GM21367 (cell line): ENCODE measurements around the gene MED15.
A peak's percentile ranks its signal among the peaks of the same experiment; 100 is the strongest.
"Not testable (repeated sequence)": the region's sequence is repeated elsewhere in the genome, so short reads cannot be mapped to it uniquely, and the experiment has no call there.

Source experiments
- ATAC-seq: cut with Tn5 transposase; IDR thresholded peaks from one replicate; pipeline ENCODE4 v1.9.1; 2021; ENCODE audit not compliant: unreplicated experiment

The MED15 gene

DNA sequence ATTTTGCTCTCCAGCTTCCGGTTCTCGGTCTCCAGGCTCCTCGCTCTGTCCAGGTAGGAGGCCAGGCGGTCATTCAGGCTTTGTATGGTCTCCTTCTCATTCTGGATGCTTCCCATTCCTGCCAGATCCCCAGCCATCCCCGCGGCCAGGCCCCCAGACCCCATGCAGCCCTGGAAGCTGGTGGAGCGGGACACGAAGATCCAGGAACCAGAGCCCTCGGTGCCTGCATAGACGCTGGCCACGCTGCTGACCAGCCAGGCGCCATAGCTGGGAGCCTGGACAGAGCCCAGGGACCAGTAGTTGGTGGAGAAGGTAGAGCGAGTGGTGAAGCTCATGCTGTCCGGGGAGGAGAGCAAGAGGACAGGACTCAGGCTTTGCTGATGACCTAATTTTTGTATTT is 23.6 kb upstream of the MED15 start:
- ATAC-seq: no peak

DNA sequence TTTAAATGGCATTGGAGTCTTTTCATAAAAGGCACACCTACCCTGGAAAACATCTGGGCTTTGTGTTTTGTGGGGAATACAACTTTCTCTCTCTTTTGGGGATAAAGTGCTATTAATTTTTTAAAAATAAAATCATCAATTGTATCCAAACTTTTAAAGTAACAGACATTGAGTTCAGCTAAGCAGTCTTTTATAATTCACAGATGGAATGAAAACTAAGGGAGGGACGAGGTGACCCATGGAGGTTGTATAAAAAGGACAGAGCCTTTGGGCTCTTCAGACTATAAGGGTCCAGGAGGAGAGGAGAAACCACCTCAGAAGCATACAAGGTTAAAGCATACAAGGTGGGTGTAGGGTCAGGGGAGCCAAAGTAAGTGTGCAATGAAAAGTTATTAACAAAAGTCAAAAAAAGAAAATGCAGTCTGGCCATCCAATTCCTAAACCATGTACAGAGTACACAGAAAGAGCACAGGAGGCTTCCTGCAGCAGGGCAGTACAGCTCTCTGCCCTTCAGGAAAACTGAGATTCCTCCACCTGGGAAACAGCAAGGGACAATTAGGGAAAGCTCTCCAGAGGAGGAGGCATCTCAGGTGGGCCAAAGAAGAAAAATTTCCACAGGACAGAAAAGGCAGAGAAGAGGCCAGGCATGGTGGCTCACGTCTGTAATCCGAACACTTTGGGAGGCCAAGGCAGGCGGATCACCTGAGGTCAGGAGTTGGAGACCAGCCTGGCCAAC is 22.3 kb upstream of the MED15 start:
- ATAC-seq: no peak

- no peak for ATAC-seq
Measured at GRCh38 chr22:20486229-20486628, 21.2 kb upstream of the MED15 start.

DNA sequence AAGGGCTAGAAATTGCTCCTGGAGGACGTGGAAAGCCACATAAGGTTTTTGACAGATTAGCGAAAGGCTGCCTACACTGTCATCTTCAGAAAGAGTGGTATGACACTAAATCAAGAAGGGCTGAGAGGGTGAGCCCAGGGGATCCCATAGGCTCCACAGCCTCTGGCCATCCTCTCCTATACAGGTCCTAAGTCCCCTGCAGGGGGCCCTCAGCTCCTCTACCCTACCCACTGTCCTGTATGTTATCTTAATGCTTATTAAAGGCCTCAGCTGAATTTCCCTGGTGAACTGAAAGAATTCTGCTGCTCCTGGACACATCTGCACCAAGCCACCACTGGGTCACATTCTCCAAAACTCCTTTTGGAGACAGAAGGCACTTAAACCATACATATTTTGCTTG is 19.7 kb upstream of the MED15 start:
- ATAC-seq: no peak

DNA sequence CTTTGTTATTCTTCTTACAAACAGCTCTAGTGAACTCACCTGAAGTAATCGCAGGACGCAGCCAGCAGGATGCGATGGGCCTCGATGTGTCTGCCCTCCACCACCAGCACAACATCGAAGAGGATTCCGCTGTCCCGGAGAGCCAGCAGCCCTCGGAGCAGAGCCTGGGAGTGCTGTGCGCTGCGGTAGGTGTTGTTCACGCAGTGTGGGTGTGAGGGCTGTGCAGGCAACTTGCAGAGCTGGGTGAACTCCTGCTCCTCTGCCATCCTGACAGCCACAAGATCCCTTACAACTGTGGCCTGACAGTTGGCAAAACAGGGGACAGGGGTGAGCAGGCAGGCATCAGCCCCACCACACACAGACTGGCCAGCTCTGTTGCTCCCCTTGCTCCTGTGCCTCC is 18.5 kb upstream of the MED15 start:
- no peak for ATAC-seq

DNA sequence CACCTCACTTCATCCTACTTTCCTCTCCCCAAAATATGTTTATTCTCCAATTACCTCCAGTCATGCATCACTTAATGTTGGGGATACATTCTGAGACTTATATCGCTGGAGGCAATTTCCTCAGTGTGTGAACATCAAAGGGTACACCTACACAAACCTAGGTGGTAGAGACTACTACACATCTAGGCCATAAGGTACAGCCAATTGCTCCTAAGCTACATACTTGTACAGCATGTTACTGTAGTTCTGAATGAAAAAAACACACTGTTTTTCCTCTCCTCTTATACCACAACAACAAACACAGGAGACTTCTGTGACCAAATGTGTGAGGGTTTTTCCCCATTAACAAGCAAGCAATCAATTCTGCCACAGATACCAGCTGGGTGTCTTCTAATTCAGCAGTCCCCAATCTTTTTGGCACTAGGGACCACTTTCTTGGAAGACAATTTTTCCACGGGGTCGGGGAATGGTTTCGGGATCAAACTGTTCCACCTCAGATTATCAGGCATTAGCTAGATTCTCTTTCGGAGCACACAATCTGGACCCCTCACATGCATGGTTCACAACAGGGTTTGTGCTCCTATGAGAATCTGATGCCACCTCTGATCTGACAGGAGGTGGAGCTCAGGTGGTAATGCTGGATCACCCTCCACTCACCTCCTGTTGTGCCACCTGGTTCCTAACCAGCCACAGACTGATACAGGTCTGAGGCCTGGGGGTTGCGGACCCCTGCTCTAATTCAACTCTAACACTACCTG is 17.0 kb upstream of the MED15 start:
- no peak for ATAC-seq

DNA sequence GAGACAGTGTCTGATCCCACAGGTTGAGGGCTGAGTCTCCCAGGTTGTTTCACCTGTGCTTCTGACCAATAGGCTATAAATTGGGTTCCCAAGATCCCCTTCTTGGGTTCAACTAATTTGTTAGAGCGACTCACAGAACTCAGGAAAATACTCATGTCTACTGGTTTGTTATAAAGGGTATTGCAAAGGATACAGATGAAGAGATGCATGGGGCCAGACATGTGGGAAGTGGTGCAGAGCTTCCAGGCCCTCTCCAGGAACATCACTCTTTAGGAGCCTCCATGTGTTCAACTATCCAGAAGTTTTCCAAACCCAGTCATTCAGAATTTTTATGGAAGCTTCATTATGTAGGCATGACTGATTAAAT is 16.5 kb upstream of the MED15 start:
- ATAC-seq: no peak

DNA sequence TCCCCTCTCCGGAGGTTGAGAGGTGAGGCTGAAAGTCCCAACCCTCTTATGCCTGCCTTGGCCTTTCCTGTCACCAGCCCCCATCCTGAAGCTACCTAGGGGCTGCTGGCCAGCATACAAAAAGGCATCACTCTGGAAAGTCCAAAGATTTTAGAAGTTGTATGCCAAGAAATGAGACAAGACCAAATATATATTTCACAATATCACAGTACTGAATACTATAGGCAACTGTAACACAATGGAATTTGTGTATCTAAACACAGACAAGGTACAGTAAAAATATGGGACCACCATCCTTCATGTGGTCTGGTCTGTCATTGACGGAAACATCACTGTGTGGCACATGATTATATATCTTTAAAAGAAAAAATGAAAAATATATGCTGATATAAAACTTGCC is 16.1 kb upstream of the MED15 start:
- ATAC-seq: no peak

DNA sequence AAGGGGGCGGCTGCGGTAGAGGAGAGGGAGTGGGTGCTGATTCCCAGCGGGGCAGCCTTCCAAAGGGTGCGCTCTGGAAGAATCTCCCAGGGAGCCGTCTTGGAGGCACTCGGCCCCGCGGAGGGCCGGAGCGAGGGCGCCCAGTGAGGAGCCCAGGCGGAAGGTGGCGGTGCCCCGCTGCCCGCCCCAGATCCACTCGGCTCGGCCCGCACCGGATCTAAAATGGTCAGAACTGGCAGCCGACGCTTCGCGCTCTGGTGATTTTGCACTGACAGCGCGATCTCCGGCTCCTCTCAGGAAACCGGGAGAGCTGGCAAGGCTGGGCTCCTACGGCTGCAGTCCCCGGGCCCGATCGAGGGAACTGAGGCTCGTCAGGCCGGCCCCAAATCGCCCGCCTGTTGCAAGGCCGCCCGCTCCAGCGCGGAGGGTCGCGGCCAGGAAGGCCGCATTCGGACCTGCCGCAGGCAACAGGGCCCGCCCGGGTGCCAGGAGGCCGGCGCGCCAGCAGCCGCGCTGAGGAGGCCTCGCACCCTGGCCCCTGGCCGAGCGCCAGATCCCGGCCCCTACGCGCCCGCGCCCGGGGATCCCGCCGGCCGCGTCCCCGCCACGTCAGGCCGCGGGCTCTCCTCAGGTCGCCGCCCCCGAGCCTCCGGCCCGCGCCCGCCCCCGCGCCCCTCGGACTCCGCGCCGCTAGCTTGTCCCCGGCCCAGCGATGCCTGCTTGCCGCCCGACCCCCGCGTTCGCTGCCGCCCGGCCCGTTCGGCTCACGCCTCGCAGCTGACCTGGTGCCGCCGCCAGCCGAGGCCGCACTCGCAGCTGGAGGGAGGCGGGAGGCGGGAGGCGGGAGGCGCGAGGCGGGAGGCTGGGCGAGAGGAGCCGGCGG is 12.2 kb upstream of the MED15 start, which contains the start of gene KLHL22:
Gene KLHL22 (minus strand): TSS at position 818 of the 883 bp plus-strand sequence. CDS start 6,584 bp downstream, outside the sequence.
- ATAC-seq: peak; percentile 25

- peak; percentile 69 for ATAC-seq
Measured at GRCh38 chr22:20495861-20496681, 11.3 kb upstream of the MED15 start.

- no peak for ATAC-seq
Measured at GRCh38 chr22:20497426-20497825, 10.0 kb upstream of the MED15 start.

DNA sequence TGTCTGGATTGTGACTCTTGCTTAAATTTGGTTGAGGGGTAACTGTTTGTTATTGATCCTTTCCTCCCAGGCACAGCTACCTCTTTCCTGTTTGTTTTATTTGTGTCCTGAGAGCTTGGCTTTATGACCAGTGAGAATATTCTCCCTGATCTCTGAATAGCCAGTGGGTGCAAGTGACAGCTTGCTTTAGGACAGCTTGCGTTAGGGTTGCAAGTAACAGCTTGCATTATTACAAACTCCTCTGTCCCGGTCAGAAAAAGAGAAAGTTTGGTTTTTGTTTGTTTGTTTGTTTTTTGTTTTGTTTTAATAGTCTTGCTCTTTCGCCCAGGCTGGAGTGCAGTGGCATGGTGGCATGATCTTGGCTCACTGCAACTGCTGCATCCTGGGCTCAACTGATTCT is 8.5 kb upstream of the MED15 start:
- no peak for ATAC-seq

DNA sequence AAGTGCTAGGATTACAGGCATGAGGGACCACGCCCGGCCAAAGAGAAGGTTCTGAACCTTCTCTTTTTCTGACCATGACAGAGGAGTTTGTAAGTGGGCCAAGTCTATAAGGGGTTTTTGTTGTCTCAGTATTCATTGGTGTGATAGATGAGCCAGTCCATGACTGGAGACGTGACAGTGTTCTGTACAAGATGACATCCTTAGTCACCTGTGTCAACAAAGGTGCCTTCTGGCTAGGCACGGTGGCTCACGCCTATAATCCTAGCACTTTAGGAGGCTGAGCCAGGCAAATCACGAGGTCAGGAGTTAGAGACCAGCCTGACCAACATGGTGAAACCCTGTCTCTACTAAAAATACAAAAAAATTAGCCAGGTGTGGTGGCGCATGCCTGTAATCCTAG is 7.6 kb upstream of the MED15 start:
- no peak for ATAC-seq

DNA sequence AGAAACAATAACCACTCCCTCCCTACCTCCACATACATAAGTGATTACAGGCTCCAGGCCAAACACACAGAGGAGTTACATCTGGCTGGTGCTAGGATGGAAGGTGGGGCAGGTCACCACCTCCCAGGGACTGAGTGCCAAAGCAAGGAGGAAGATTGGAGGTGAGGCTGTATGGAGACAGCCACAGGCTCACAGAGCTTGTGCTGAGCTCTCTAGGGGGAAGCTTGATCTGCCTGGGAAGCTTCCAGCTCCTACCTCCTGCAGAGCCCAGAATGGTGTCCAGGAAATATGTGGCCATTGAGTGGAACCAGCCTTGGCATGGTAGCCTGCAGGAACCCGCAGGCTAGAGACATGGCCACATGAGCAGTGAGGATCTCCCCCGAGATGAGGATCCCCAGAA is 3.6 kb upstream of the MED15 start:
- no peak for ATAC-seq

- not testable (repeated sequence) for ATAC-seq
Measured at GRCh38 chr22:20504293-20504922, 3.0 kb upstream of the MED15 start.

DNA sequence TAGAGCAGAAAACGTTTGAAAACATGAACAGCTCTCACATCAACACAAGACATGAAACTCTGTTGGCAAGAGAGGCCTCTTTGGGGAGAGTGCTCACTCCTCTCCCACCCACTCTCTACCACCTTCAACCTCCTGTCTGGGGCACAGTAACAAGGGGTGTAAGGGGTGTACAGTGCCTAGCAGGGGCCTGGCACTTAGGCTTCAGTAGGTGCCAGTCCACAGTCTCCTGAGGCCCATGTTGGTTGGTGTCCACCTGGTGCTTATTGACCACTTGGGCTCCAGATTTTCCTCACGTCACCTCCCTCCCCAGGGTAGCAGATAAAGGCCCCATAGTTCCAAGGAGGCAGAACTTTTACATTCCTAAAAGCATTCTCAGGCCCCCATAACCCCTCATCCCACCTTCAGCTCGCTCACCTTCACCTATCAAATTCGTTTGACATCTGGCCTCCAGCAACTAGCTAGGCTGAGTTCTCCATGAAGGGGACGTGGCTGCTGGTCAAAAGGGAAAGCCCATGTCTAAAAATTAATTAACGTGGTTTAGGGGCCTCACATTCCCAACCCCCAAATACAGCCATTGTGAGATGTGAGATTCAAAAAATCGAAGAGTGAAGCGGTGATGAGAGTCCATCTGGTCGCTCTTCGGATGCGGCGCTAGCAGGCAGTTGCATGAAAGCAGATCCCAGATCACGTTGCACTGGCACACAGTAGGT is 712 bp upstream of the MED15 start:
- no peak for ATAC-seq

- not testable (repeated sequence) for ATAC-seq
Measured at GRCh38 chr22:20508067-20508755, 801 bp downstream of the MED15 start.

DNA sequence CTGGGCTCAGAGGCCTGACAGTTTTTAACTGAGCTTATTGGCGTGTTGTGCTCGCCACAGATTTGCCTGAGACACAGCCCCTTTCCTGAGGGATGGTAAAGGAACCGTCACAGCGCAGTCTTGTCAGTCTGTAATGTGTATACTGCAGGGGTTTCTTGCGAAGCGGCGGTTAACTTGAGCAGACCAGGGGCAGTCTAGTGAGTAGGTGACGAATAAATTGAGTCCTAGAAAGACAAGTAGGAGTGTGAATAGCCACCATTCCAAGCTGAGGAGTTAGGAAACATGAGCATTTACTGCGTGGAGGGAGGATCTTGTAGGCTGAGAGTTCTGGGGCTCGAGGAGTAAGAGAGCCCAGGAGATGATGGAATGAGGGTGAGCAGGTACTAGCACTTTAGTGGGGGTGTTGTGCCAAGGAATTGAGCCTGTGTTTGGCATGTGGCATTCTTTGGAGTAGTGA is 1.4 kb downstream of the MED15 start:
- ATAC-seq: no peak
